HG03442 (cell line): ENCODE data around the gene DMRTB1.

ENCODE experiments used
- ATAC-seq: cut with Tn5 transposase; IDR thresholded peaks from one replicate; pipeline ENCODE4 v1.9.1; 2021; ENCODE audit warnings: mild to moderate bottlenecking, moderate library complexity; ENCODE audit not compliant: unreplicated experiment

Gene DMRTB1

GRCh38 chr1:53459321-53460175, at the start of gene DMRTB1:
DMRTB1 (plus strand) TSS chr1:53459399; CDS start chr1:53459454, 55 bp downstream.
- ATAC-seq, result no peak

DNA sequence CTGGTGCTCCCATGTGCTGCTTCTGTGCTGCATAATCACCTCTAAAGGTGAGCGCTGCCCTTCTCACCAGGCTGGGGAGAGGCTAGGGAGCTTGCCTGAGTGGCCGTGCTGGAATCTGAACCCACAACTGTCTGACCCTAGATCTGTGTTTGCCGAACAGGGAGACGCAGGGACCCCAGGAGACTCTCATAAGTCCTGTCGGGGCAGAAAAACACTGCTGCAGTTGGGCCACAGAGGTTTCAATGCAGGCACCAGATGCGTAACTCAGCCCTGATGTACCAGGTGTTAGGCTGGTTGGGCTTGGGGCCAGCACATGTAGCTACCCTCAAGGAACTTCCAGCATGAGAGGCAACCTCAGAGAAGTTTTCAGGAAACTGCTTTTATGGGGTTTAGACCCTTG, 49.5 kb upstream of the DMRTB1 start:
- ATAC-seq, result no peak

DNA sequence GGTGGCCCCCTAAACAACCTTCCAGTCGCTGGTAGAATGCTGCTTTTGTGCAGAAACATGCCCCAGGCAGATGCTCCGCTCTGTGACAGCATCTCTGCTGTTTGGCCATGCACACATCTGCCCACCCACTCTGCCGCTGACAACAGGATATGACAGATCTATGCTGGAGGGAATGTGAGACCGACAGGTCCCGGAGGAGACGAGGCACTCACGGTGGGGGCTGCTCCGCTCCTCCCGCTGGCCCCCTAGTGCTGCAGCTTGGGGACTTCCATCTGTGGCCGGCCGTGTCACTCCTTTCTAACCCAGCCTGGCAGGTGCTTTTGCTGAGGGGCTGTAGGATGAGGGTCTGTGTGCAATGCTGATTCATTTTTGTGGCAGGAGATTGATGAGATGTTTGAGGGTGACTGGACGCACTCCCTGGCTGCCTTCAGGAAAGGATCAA, 49.1 kb upstream of the DMRTB1 start:
- peak; percentile 52 for ATAC-seq

DNA sequence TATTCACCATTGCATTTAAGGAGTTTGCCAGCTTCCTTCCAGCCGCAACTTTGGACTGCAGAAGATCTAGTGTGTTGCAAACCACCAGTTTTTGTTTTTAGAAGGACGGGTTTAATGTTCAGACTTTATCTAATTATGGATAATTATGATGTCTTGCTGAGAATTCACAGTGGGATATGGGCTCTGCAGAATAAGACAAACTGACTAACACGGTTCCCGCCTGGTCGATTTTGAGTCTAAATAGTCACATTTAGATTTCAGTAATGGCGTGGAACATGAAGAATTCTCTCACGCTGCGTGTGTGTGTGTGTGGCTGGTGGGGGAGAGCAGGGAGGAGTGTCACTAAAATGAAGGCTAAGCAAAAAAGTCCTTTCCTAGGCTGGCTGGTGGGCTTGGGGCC, 48.5 kb upstream of the DMRTB1 start:
- no peak for ATAC-seq

- ATAC-seq, result no peak
Observed at GRCh38 chr1:53411541-53412152, 47.6 kb upstream of the DMRTB1 start.

GRCh38 chr1:53412285-53413174, 46.7 kb upstream of the DMRTB1 start:
- no peak for ATAC-seq

- ATAC-seq, result peak; percentile 64
Observed at GRCh38 chr1:53413175-53414001, 45.8 kb upstream of the DMRTB1 start.

DNA sequence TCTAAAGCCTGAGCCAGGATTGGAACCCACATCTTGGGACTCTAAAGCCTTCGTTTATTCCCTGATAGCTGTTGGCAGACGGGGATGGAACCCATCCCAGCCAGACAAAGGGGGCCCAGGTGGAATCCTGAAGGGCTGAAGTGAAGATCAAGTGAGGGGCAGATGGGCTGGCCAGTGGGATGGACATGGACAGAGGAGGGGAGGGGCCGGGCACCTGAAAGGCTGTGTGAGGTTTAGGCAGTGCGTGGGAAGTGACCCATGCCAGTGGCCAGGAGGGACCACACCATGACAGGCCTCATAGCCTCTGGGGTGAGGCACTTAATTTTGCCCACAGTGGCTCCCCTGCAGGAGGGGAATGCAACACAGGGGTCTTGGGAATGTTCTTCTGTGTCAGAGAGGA, 44.6 kb upstream of the DMRTB1 start:
- no peak for ATAC-seq

DNA sequence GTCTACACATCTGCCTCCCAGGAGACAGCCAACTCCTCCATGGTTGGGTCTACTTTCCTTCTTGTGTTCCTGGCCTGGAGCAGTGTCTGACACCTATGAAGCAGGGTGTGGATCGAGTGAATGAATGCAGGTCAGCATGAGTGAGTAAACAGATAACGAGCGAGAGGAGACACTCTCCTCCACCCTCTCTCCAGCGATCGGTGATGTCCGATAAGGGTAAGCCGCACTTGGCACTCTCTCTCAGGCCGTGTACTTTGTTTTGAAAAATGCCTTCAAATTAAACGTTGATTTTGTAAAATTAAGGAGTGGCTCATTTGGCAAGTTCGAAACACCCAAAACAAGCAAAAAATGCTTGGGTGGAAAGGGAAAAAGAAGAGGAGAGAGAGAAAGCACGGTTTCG, 43.8 kb upstream of the DMRTB1 start:
- no peak for ATAC-seq

- no peak for ATAC-seq
Observed at GRCh38 chr1:53416269-53416813, 42.9 kb upstream of the DMRTB1 start.

DNA sequence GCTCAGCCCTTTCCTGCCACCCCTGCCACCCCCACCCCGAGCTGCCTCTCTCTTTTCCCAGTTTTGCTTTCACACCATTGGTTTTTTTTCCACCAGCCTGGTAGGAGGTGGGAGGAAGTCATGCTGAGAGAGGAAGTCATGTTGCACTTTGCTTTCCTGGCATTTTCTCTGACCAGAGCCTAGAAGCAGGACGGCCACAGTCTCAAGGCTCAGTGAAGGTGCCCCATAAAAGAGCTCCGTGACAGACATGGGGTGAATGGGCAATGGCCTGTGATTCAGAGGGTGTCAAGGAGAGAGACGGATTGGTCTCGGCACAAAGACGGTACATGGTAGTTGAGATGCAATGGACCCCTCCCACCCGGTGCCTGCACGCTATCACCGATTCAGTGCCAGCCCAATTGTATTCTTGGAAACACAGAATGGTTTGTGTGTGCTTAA, 42.1 kb upstream of the DMRTB1 start:
- no peak for ATAC-seq

DNA sequence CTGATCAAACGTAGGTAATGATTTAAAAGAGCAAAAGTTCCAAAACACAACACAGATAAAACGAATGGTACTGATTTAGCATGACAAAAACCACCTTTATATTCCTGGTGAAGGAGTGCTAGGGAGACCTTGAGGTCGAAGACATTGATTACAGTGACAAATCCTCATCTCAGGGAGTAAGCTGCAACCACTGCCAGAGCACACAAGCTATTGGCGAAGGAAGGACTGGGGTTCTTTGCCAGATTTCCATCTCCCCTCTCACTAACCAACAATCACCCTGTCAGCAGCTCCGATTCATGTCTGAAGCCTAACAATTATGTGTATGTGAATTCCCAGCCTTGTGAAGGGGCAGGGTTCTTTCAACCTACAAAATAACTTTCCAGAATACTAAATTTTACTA, 40.2 kb upstream of the DMRTB1 start:
- no peak for ATAC-seq

GRCh38 chr1:53420341-53420740, 38.9 kb upstream of the DMRTB1 start:
- no peak for ATAC-seq

DNA sequence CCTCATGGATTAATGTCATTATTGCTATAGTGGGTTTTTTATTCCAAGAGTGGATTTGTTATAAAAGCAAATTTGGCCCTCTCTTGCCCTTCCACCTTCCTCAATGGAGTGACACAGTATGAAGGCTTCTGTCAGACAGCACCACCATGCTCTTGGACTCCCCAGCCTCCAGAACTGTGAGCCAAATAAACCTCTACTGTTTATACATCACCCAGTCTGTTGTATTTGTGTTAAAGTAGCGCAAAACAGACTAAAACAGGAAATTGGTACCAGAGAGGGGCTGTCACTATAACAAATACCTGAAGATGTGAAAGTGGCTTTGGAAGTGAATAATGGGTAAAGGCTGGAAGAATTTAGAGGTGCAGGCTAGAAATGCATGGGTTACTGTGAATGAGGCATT, 38.0 kb upstream of the DMRTB1 start:
- ATAC-seq, result no peak

DNA sequence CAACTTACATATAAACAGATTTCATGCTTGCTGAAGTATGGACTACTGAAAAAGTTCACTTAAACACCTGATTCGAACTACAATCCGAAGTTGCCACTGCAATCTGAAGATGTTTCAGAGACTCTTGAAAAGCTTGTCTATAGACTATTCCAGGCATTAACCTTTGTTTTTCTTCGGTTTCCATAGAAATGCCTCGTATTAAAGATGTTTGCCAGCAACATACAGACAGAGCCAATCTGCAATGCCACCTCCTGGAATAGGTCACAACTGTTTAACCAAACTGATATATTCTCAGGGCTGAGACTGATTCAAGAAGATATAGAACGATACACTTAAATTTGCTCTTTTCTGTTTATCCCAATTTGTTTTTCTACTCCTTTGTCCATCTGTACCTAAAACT, 28.9 kb upstream of the DMRTB1 start:
- no peak for ATAC-seq

DNA sequence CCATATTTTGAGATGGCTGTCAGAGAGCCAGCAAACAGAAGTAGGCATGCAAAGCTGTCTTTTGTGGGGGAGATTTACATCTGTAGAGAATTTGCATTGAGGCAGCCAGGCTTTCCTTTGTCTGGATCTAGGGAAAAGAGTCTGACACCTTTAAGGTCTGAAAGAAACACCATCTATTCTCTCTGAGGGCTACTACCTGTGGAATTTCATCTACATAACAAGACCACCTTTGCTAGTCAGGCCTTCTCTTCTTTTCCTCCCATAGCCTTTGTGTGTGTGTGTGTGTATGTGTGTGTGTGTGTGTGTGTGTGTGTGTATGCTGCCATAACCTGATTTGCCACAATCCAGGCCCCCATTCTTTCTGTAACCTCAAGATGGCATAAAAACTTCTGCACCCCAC, 28.4 kb upstream of the DMRTB1 start:
- ATAC-seq, result no peak

DNA sequence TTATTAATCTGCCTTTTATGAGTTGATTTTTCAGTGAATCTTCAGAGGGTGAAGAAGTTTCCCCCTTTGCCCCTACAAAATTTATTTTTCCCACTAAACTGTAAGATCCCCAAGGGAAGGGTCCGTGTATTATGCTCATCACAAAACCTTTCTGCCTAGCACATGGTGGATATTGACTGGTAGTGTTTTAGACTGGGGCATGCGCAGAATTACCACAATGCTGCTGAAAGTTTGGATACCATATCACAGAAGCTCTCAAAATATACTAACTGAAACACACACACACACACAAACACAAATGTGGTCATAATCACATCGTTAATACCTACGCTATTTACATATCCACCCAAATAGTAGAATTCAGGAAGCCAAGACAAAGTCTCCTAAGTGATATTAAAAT, 28.0 kb upstream of the DMRTB1 start:
- no peak for ATAC-seq

- ATAC-seq, result no peak
Observed at GRCh38 chr1:53431805-53432565, 27.2 kb upstream of the DMRTB1 start.

DNA sequence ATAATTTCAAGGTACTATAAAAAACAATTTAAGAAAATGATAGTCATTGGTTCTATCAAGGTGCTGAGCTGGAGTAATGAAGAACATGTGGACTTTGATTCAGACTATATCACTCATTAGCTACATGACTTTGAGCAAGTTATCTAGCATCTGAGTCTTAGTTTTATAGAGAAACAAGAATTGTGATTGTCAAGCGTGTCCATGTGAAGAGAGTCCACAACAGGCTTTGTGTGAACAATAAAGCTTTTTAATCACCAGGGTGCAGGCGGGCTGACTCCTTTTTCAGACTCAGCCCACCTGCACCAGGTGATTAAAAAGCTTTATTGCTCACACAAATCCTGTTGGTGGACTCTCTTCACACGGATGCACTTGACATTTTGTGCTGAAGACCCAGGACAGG, 26.6 kb upstream of the DMRTB1 start:
- no peak for ATAC-seq
